HG02588 (cell line): Measurements from ENCODE around the gene DIP2A.
"Not testable (repeated sequence)": the region's sequence is repeated elsewhere in the genome, so short reads cannot be mapped to it uniquely, and the experiment has no call there.

Experiments used
- ATAC-seq: cut with Tn5 transposase; IDR thresholded peaks from one replicate; pipeline ENCODE4 v1.9.1; 2021; ENCODE audit warnings: mild to moderate bottlenecking, moderate library complexity; ENCODE audit not compliant: unreplicated experiment

Gene DIP2A

GRCh38 chr21:46516068-46516467, 57.4 kb downstream of the DIP2A start:
- ATAC-seq, result no peak

GRCh38 chr21:46517361-46517760, 58.7 kb downstream of the DIP2A start:
- ATAC-seq, result no peak

GRCh38 chr21:46518983-46519583, 60.4 kb downstream of the DIP2A start:
- ATAC-seq, result no peak

- ATAC-seq, result not testable (repeated sequence)
These were observed 68.7 kb downstream of the DIP2A start for GRCh38 chr21:46527393-46527792.

- ATAC-seq, result no peak
These were observed 69.1 kb downstream of the DIP2A start for GRCh38 chr21:46527801-46528200.

- ATAC-seq, result no peak
These were observed 73.4 kb downstream of the DIP2A start for GRCh38 chr21:46532080-46532479.

- ATAC-seq, result no peak
These were observed 78.3 kb downstream of the DIP2A start for GRCh38 chr21:46537026-46537425.

- no peak for ATAC-seq
These were observed 79.6 kb downstream of the DIP2A start for GRCh38 chr21:46538262-46538661.

- ATAC-seq, result no peak
These were observed 80.4 kb downstream of the DIP2A start for GRCh38 chr21:46538851-46539666.

GRCh38 chr21:46540087-46540710, 81.5 kb downstream of the DIP2A start:
- ATAC-seq, result no peak

- ATAC-seq, result no peak
These were observed 84.0 kb downstream of the DIP2A start for GRCh38 chr21:46542588-46543124.

- ATAC-seq, result no peak
These were observed 84.6 kb downstream of the DIP2A start for GRCh38 chr21:46543306-46543705.

GRCh38 chr21:46544003-46544402, 85.3 kb downstream of the DIP2A start:
- ATAC-seq, result no peak

- ATAC-seq, result no peak
These were observed 86.1 kb downstream of the DIP2A start for GRCh38 chr21:46544824-46545223.

GRCh38 chr21:46545363-46545762, 86.7 kb downstream of the DIP2A start:
- ATAC-seq, result no peak

GRCh38 chr21:46545911-46546310, 87.2 kb downstream of the DIP2A start:
- ATAC-seq, result no peak

- no peak for ATAC-seq
These were observed 88.1 kb downstream of the DIP2A start for GRCh38 chr21:46546799-46547198.

GRCh38 chr21:46549650-46550049, 91.0 kb downstream of the DIP2A start:
- ATAC-seq, result no peak

- ATAC-seq, result no peak
These were observed 91.6 kb downstream of the DIP2A start for GRCh38 chr21:46550116-46550941.

GRCh38 chr21:46551636-46552241, 93.0 kb downstream of the DIP2A start:
- ATAC-seq, result no peak
